ENCODE measurements around the gene PTCD1. TPM values are rescaled to one million over a fixed set of nuclear protein-coding genes. Genes with fewer than 3 reads are reported as not detected.

PTCD1 gene
- total and polyA plus RNA-seq, 9 of the 15 experiments (the other 6 are each of a cell fraction or from before 2014, with no cell fraction given): 0.46 to 17.1 (median 6.2) TPM

DNA sequence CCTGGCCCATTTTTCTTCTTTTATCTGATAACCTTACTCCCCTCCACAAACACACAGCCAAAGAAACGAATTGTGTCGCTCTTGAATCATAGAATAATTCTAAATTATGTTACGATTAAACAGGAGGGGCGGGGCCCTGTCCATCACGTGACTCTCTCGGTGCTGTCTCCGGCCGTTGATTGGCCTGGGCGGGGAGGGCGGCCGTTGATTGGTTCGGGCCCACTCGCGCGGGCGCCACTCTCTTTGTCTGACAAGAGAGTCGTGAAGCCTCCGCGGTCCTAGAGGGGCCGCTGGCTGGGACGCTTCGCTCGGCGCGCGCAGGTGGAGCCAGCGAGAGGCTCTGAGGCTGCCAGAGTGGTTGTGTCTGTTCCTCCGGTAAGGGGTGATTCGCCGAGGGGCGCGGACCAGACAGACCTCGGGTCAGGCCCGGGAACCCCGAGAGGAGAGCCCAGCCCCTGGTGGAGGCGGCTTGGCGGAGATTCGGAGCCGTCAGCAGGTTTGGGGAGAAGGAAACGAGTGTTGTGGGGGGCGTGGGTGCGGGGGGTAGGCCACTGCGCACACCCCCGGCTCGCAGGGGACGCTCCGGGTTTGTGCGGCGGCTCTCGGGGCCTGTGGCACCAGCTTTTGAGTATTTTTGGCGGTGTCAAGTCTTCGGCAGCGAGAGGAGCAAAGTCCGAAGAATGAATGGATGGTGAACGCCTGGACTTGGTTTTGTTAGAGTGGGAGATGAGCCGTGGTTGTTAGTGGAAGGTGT, 34.1 kb upstream of the PTCD1 start, which contains the start of gene ZNF789 (continued):
- TF ChIP-seq ZNF184 (CRISPR knock-in tag; IDR thresholded peaks at IDR 0.05) (no peak), PHF21A (IDR thresholded peaks at IDR 0.05; ENCODE audit: borderline replicate concordance, low read depth) (no peak; the same call in none of the 2 replicates), RFX5 (IDR thresholded peaks at IDR 0.05; ENCODE audit: low read depth, low read length) (no peak), SMARCA5 (IDR thresholded peaks at IDR 0.05) (no peak), ZNF347 (CRISPR knock-in tag; IDR thresholded peaks at IDR 0.05; ENCODE audit: low read depth) (0 out of 2 replicates have a peak, but pooled peaks have one; percentile 48), XRCC3 (IDR thresholded peaks at IDR 0.05) (no peak), ZNF445 (CRISPR knock-in tag; IDR thresholded peaks at IDR 0.05; ENCODE audit: low read depth) (0 out of 2 replicates have a peak, but pooled peaks have one; percentile 37), HDAC8 (tag; IDR thresholded peaks at IDR 0.05) (no peak), STAT5B (CRISPR knock-in tag; IDR thresholded peaks at IDR 0.05) (no peak), ZBTB49 (CRISPR knock-in tag; IDR thresholded peaks at IDR 0.05; ENCODE audit: borderline replicate concordance) (no peak), SMAD4 (CRISPR knock-in tag; conservative IDR thresholded peaks at IDR 0.05) (peak; percentile 61; the same call in 1 of the 2 replicates), ZFPM2 (CRISPR knock-in tag; IDR thresholded peaks at IDR 0.05) (no peak), MITF (IDR thresholded peaks at IDR 0.05) (peak; percentile 51; the same call in 1 of the 2 replicates), SMAD1 (IDR thresholded peaks at IDR 0.05; ENCODE audit: low read depth, low read length, partially characterized antibody) (no peak), ERF (CRISPR knock-in tag; IDR thresholded peaks at IDR 0.05) (no peak), TAL1 (IDR thresholded peaks at IDR 0.05) (no peak), EZH2 (IDR thresholded peaks at IDR 0.05; ENCODE audit: borderline replicate concordance, low read depth, low read length) (no peak)
- TF ChIP-seq, protein P1, sequence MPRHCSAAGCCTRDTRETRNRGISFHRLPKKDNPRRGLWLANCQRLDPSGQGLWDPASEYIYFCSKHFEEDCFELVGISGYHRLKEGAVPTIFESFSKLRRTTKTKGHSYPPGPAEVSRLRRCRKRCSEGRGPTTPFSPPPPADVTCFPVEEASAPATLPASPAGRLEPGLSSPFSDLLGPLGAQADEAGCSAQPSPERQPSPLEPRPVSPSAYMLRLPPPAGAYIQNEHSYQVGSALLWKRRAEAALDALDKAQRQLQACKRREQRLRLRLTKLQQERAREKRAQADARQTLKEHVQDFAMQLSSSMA (CRISPR knock-in tag; IDR thresholded peaks at IDR 0.05): peak; percentile 8; the same call in 1 of the 2 replicates
- TF ChIP-seq, protein P2, sequence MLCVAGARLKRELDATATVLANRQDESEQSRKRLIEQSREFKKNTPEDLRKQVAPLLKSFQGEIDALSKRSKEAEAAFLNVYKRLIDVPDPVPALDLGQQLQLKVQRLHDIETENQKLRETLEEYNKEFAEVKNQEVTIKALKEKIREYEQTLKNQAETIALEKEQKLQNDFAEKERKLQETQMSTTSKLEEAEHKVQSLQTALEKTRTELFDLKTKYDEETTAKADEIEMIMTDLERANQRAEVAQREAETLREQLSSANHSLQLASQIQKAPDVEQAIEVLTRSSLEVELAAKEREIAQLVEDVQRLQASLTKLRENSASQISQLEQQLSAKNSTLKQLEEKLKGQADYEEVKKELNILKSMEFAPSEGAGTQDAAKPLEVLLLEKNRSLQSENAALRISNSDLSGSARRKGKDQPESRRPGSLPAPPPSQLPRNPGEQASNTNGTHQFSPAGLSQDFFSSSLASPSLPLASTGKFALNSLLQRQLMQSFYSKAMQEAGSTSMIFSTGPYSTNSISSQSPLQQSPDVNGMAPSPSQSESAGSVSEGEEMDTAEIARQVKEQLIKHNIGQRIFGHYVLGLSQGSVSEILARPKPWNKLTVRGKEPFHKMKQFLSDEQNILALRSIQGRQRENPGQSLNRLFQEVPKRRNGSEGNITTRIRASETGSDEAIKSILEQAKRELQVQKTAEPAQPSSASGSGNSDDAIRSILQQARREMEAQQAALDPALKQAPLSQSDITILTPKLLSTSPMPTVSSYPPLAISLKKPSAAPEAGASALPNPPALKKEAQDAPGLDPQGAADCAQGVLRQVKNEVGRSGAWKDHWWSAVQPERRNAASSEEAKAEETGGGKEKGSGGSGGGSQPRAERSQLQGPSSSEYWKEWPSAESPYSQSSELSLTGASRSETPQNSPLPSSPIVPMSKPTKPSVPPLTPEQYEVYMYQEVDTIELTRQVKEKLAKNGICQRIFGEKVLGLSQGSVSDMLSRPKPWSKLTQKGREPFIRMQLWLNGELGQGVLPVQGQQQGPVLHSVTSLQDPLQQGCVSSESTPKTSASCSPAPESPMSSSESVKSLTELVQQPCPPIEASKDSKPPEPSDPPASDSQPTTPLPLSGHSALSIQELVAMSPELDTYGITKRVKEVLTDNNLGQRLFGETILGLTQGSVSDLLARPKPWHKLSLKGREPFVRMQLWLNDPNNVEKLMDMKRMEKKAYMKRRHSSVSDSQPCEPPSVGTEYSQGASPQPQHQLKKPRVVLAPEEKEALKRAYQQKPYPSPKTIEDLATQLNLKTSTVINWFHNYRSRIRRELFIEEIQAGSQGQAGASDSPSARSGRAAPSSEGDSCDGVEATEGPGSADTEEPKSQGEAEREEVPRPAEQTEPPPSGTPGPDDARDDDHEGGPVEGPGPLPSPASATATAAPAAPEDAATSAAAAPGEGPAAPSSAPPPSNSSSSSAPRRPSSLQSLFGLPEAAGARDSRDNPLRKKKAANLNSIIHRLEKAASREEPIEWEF (CRISPR knock-in tag; IDR thresholded peaks at IDR 0.05): no peak
